ENCODE results near the gene REC8. TPM values are rescaled to one million over a fixed set of nuclear protein-coding genes. Genes with fewer than 3 reads are reported as not detected.

REC8 gene
- total RNA-seq, 1 donor from 2014 or later = 31.5 TPM

- DNase-seq (ENCODE audit: low spot score) = no peak
Measured at GRCh38 chr14:24159777-24160498, 11.9 kb upstream of the REC8 start.

GRCh38 chr14:24160499-24160849, 11.4 kb upstream of the REC8 start:
- DNase-seq (ENCODE audit: low spot score) = no peak

GRCh38 chr14:24160850-24161804, 10.8 kb upstream of the REC8 start, which contains the start of gene IRF9:
TSS of gene IRF9 (plus strand) at chr14:24161265. CDS start at chr14:24162145, 880 bp downstream.
- DNase-seq (ENCODE audit: low spot score) = peak; percentile 98

GRCh38 chr14:24162093-24162492, 9.8 kb upstream of the REC8 start:
- DNase-seq (ENCODE audit: low spot score) = no peak

- DNase-seq (ENCODE audit: low spot score) = no peak
Measured at GRCh38 chr14:24164518-24164991, 7.3 kb upstream of the REC8 start.

GRCh38 chr14:24165785-24166184, 6.1 kb upstream of the REC8 start:
- DNase-seq (ENCODE audit: low spot score) = no peak

- DNase-seq (ENCODE audit: low spot score) = no peak
Measured at GRCh38 chr14:24167469-24168114, 4.3 kb upstream of the REC8 start.

GRCh38 chr14:24172261-24172860, 481 bp downstream of the REC8 start:
- DNase-seq (ENCODE audit: low spot score) = no peak

GRCh38 chr14:24172871-24173281, 996 bp downstream of the REC8 start:
- DNase-seq (ENCODE audit: low spot score) = no peak

GRCh38 chr14:24176599-24176998, 4.7 kb downstream of the REC8 start:
- DNase-seq (ENCODE audit: low spot score) = no peak

- DNase-seq (ENCODE audit: low spot score) = no peak
Measured at GRCh38 chr14:24177041-24177825, 5.4 kb downstream of the REC8 start.

GRCh38 chr14:24177891-24178290, 6.0 kb downstream of the REC8 start:
- DNase-seq (ENCODE audit: low spot score) = no peak

GRCh38 chr14:24178399-24179178, 6.7 kb downstream of the REC8 start:
- DNase-seq (ENCODE audit: low spot score) = no peak

GRCh38 chr14:24179294-24179960, 7.5 kb downstream of the REC8 start:
- no peak for DNase-seq (ENCODE audit: low spot score)

GRCh38 chr14:24179961-24180796, 8.3 kb downstream of the REC8 start:
- DNase-seq (ENCODE audit: low spot score) = no peak

GRCh38 chr14:24181371-24182077, 9.6 kb downstream of the REC8 start:
- no peak for DNase-seq (ENCODE audit: low spot score)

- DNase-seq (ENCODE audit: low spot score) = no peak
Measured at GRCh38 chr14:24182110-24182882, 10.4 kb downstream of the REC8 start.

Data from mesenteric fat pad (tissue), 1 donor.